Activated CD4-positive, alpha-beta T cell treated with anti-CD3 and anti-CD28 coated beads, Interleukin-2, Interleukin-6, amounts not matched to agents 100 ng/mL and 50 ng/mL, durations not matched to agents 16 hours and 8 hours (primary cell): ENCODE results near the gene CDC42BPG.

Source experiments
- DNase-seq: peaks from one replicate; pipeline ENCODE4 v3.0.0-alpha.2; 2020

The CDC42BPG gene

GRCh38 chr11:64844330-64845128 is at the start of gene CDC42BPG:
Gene CDC42BPG, minus strand, starts transcription at chr11:64844653. Its CDS starts 84 bp downstream, at chr11:64844569.
- peak; percentile 65 for DNase-seq

- no peak for DNase-seq
These were observed 49.0 kb upstream of the CDC42BPG start for GRCh38 chr11:64893194-64894069.

GRCh38 chr11:64892838-64893193 is 48.4 kb upstream of the CDC42BPG start:
- no peak for DNase-seq

- no peak for DNase-seq
These were observed 48.0 kb upstream of the CDC42BPG start for GRCh38 chr11:64892411-64892831.

GRCh38 chr11:64891880-64892279 is 47.4 kb upstream of the CDC42BPG start:
- DNase-seq = no peak

- no peak for DNase-seq
These were observed 46.9 kb upstream of the CDC42BPG start for GRCh38 chr11:64891215-64891848.

- no peak for DNase-seq
These were observed 46.1 kb upstream of the CDC42BPG start for GRCh38 chr11:64890522-64890939.

- DNase-seq = no peak
These were observed 44.5 kb upstream of the CDC42BPG start for GRCh38 chr11:64888729-64889511.

- DNase-seq = no peak
These were observed 43.9 kb upstream of the CDC42BPG start for GRCh38 chr11:64888406-64888728.

- peak; percentile 92 for DNase-seq
These were observed 43.4 kb upstream of the CDC42BPG start for GRCh38 chr11:64887757-64888405.

GRCh38 chr11:64887234-64887756 is 42.8 kb upstream of the CDC42BPG start:
- no peak for DNase-seq

- DNase-seq = peak; percentile 70
These were observed 41.2 kb upstream of the CDC42BPG start for GRCh38 chr11:64885367-64886286.

GRCh38 chr11:64884019-64884418 is 39.6 kb upstream of the CDC42BPG start:
- no peak for DNase-seq

GRCh38 chr11:64883575-64883974 is 39.1 kb upstream of the CDC42BPG start:
- no peak for DNase-seq

- DNase-seq = no peak
These were observed 37.8 kb upstream of the CDC42BPG start for GRCh38 chr11:64882243-64882642.

GRCh38 chr11:64881476-64881875 is 37.0 kb upstream of the CDC42BPG start:
- DNase-seq = no peak

- peak; percentile 61 for DNase-seq
These were observed 36.0 kb upstream of the CDC42BPG start for GRCh38 chr11:64880240-64881001.

- DNase-seq = no peak
These were observed 34.9 kb upstream of the CDC42BPG start for GRCh38 chr11:64879244-64879900.

- peak; percentile 100 for DNase-seq
These were observed 34.2 kb upstream of the CDC42BPG start, which contains the start of gene EHD1 for GRCh38 chr11:64878494-64879243. Gene EHD1, minus strand, starts transcription at chr11:64878621. Its CDS starts 157 bp downstream, at chr11:64878464.
